ENCODE data around the gene CAPN3. TPM values are rescaled to one million over a fixed set of nuclear protein-coding genes. Genes with fewer than 3 reads are reported as not detected.
A peak's percentile ranks its signal among the peaks of the same experiment; 100 is the strongest.

The CAPN3 gene
- total and polyA plus RNA-seq, 11 donors: 1.3 to 12.2 (median 7.3) TPM

DNA sequence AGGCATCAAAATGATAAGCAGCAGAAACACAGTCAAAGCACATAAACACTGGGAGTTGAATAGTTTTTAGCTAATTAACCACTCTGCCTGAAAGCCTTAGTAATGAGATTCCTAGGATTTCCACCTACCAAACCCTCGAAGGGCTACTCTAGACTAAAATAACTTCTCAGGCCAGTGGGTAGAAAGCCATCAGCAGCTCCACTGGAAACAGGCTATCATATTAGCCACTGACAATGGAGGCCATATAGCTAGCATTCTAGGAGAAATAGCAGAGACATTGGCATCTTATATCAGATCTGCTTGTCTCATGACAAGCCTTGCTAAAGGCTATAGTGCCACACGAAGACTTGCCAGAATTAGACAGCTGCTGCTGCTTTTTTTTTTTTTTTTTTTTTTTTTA lies 4.5 kb upstream of the CAPN3 start:
- WGBS, 4 donors: 50 to 68% (median 63%) methylated on average over 2 of the region's 2 CpGs
- Histone ChIP-seq H3K4me3 (no peak overlapping the region), H3K27me3 (no peaks in the 10 kb centered on the region), H3K4me1 (peaks cover 0 to 8% (median 0%) of the 10 kb centered on the region in 12 donors), H3K9me3 (no peaks in the 10 kb centered on the region), H3K36me3 (peaks cover 0 to 78% (median 58%) of the 10 kb centered on the region in 9 donors), H3K27ac (no peak overlapping the region)
- no peak for DNase-seq
- intact Hi-C loops (cut with DNase I): loop anchor here in 1 of 10 donors (10.0 kb wide), 1 partner anchor 60 kb away; no protein-coding TSS in a partner anchor
- no peak for TF ChIP-seq POLR2A (IDR thresholded peaks at IDR 0.05)
- TF ChIP-seq, protein P1, sequence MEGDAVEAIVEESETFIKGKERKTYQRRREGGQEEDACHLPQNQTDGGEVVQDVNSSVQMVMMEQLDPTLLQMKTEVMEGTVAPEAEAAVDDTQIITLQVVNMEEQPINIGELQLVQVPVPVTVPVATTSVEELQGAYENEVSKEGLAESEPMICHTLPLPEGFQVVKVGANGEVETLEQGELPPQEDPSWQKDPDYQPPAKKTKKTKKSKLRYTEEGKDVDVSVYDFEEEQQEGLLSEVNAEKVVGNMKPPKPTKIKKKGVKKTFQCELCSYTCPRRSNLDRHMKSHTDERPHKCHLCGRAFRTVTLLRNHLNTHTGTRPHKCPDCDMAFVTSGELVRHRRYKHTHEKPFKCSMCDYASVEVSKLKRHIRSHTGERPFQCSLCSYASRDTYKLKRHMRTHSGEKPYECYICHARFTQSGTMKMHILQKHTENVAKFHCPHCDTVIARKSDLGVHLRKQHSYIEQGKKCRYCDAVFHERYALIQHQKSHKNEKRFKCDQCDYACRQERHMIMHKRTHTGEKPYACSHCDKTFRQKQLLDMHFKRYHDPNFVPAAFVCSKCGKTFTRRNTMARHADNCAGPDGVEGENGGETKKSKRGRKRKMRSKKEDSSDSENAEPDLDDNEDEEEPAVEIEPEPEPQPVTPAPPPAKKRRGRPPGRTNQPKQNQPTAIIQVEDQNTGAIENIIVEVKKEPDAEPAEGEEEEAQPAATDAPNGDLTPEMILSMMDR (IDR thresholded peaks at IDR 0.05): no peak
- no peak for ATAC-seq

DNA sequence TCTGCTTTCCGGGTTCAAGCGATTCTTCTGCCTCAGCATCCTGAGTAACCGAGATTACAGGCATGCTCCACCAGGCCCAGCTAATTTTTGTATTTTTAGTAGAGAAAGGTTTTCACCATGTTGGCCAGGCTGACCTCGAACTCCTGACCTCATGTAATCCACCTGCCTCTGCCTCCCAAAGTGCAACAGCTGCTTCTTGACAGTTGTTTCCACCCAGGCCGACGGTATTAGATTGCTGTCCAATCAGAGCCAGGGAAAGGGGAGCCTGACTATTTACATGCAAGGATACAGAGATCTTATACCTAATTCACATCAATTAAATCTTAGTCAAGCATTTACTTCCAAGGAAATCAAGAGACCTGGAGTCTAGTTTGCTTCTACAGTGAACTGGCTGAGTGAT lies 4.0 kb upstream of the CAPN3 start:
- H3K36me3 ChIP-seq: peaks cover 0 to 78% (median 53%) of the 10 kb centered on the region in 9 donors
- H3K27ac ChIP-seq: no peak overlapping the region
- no peak for DNase-seq
- H3K4me3 ChIP-seq: no peak overlapping the region
- peaks cover 0 to 13% (median 0%) of the 10 kb centered on the region in 12 donors for H3K4me1 ChIP-seq
- no peak for ATAC-seq
- intact Hi-C loops (cut with DNase I): loop anchor here in 1 of 10 donors (10.0 kb wide), 1 partner anchor 60 kb away; no protein-coding TSS in a partner anchor
- TF ChIP-seq, protein P1 (IDR thresholded peaks at IDR 0.05): no peak
- no peak for TF ChIP-seq POLR2A (IDR thresholded peaks at IDR 0.05)
- H3K27me3 ChIP-seq: no peaks in the 10 kb centered on the region
- 90 to 95% (median 93%) methylated on average over 6 of the region's 6 CpGs for whole genome bisulfite sequencing, 4 donors
- H3K9me3 ChIP-seq: no peaks in the 10 kb centered on the region

DNA sequence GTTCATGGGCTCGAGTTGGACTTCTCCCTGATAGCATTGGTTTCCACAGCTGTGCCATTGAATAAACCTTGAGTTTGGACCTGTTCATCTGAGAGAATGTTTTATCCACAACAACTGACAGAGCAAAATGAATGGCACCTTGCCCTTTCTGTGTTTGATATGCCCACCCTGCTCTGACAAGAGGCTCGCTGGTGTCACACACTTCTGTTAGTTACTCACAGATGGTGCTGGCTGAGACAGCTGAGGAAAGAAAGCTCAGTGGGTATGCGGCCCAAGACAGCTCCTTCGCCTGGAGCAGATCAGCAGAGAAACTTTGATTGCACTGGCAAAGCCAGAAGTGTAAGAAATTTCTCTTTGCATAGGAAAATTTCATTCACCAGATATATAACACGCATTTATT lies 2.5 kb upstream of the CAPN3 start:
- DNase-seq (no peak), ATAC-seq (no peak)
- Histone ChIP-seq H3K27ac (no peak overlapping the region), H3K36me3 (peaks cover 0 to 66% (median 41%) of the 10 kb centered on the region in 9 donors), H3K4me1 (peaks cover 0 to 13% (median 0%) of the 10 kb centered on the region in 12 donors), H3K9me3 (no peaks in the 10 kb centered on the region), H3K4me3 (no peak overlapping the region), H3K27me3 (no peaks in the 10 kb centered on the region)
- intact Hi-C loops (cut with DNase I): loop anchor here in 1 of 10 donors (10.0 kb wide), 1 partner anchor 62 kb away; no protein-coding TSS in a partner anchor
- TF ChIP-seq POLR2A (IDR thresholded peaks at IDR 0.05): no peak
- TF ChIP-seq, protein P1 (IDR thresholded peaks at IDR 0.05): no peak
- WGBS, 4 donors: 79 to 88% (median 84%) methylated on average over 5 of the region's 5 CpGs

DNA sequence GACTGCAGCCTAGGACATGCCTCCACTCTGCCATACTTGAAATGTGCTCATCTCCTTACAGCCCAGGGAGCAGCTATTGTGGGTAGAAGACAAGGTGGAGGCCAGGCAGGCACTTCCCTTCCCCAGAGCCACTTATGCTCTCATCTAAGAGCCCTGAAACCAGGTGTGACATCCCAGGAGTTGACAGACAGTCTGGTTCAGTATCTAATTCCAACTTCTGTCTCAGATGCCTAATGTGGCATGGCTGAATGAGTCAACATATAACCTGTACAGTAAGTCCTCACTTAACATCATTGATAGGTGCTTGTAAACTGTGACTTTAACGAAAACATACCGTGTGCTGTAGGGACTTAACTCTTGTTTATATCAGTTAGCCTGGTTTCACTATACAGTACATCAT lies 1.2 kb upstream of the CAPN3 start:
- DNase-seq (no peak), ATAC-seq (peak in 1 of 4 donors; percentile 29)
- Histone ChIP-seq H3K4me1 (peaks cover 0 to 13% (median 0%) of the 10 kb centered on the region in 12 donors), H3K9me3 (no peaks in the 10 kb centered on the region), H3K27me3 (no peaks in the 10 kb centered on the region), H3K27ac (no peak overlapping the region), H3K36me3 (peaks cover 0 to 53% (median 28%) of the 10 kb centered on the region in 9 donors), H3K4me3 (no peak overlapping the region)
- intact Hi-C loops (cut with DNase I): loop anchor here in 1 of 10 donors (10.0 kb wide), 1 partner anchor 63 kb away; no protein-coding TSS in a partner anchor
- WGBS, 4 donors: 79 to 94% (median 89%) methylated on average over 2 of the region's 2 CpGs
- TF ChIP-seq, protein P1 (IDR thresholded peaks at IDR 0.05): no peak
- no peak for TF ChIP-seq POLR2A (IDR thresholded peaks at IDR 0.05)
